ENCODE data around the gene FHAD1.
A peak's percentile ranks its signal among the peaks of the same experiment; 100 is the strongest.

The FHAD1 gene

DNA sequence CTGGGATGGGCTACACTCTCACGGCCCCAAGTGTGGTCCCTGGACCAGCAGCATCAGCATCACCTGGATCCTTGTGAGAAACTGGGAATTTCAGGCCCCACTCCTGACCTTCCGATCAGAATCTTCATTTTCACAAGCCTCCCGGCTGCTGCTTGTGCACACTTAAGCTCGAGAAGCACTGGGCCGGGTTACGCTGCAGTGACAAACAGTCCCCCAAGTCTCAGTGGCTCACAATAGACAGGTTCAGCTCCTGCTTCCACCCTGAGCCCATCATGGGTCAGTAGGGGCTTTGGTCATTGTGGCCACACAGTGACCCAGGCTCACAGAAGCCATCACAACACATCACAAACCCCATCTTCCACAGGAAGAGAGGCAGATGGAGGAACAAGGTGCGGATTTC, 63.5 kb downstream of the FHAD1 start:
- no peak for DNase-seq

DNA sequence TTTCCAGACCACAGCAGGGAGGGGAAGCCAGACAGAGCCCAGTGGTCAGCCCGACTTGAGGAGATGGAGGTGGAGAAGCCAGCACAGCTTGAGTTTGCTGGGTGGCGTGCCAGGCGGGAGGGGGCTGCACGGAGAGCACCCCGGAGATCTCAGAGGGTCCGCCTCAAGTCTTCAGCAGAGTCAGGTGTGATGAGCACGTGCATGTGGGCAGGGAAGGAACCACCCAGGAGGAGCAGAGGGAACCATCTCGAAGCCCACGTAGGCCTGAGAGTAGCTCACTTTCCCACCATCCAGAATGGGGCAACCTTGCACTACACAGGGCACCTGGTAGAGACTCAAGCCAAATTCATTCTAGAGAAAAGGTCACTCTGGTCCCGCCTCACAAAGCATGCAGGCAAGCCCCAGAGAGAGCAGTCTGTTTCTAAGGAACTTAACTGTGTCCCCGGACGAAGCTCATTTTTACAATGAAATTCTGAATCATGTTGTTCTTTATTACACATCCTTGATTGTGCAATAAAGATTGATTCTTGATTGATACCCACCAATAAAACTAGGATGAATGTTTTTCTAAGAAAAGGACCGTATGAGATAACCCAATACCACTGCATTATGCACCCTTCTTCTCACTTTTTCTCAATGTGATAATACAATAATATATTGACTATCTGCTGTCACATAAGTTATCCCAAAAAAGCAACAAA, 64.2 kb downstream of the FHAD1 start:
- DNase-seq = no peak

DNA sequence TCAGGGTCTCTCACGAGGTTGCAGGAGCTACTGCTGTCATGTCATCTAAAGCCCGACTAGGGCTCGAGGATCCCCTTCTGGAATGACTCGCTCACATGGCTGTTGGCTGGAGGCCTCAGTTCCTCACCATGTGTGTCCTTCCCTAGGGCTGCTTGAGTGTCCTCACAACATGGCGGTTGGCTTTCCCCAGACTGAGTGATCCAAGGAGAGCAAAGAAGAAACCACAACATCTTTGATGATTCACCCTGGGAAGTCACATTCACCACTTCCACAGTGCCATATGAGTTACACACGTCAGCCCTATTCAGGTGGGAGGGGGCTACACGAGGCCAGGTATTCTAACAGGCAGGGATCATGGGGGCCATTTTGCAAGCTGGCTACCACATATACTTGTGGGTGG, 64.9 kb downstream of the FHAD1 start:
- DNase-seq = no peak

DNA sequence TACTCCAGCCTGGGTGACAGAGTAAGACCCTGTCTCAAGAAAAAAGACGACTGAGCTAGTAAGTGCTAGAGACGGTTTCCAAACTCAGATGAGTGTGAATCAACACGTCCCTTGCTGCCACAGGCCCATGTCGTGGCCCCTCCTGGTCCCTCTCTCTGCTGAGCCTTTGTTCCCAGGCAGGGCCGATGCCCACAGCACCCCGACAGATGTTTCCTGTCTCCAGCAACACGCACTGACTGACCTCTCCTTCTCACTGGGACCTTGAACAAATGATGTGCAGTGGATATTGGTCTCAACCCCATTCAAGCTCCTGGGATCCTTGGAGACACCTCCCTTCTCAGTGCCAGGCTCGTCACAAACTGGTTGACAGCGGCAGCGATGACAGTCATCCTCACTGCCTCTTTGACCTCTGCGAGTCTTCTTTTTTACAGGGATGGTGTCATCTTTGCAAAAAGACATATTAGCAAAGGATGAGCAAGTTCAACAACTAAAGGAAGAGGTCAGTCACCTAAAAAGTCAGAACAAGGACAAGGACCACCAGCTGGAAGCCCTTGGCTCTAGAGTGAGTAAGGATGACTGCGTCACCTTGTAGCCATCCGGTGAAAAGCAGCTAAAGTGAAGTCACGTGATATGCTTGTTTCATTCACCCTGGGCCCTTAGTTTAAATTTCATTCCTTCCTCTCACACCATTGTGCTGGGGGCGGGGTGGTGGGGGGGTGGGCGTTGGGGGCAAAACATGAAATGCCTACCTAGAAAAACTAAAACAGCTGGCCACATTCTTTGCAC, 65.8 kb downstream of the FHAD1 start:
- no peak for DNase-seq

DNA sequence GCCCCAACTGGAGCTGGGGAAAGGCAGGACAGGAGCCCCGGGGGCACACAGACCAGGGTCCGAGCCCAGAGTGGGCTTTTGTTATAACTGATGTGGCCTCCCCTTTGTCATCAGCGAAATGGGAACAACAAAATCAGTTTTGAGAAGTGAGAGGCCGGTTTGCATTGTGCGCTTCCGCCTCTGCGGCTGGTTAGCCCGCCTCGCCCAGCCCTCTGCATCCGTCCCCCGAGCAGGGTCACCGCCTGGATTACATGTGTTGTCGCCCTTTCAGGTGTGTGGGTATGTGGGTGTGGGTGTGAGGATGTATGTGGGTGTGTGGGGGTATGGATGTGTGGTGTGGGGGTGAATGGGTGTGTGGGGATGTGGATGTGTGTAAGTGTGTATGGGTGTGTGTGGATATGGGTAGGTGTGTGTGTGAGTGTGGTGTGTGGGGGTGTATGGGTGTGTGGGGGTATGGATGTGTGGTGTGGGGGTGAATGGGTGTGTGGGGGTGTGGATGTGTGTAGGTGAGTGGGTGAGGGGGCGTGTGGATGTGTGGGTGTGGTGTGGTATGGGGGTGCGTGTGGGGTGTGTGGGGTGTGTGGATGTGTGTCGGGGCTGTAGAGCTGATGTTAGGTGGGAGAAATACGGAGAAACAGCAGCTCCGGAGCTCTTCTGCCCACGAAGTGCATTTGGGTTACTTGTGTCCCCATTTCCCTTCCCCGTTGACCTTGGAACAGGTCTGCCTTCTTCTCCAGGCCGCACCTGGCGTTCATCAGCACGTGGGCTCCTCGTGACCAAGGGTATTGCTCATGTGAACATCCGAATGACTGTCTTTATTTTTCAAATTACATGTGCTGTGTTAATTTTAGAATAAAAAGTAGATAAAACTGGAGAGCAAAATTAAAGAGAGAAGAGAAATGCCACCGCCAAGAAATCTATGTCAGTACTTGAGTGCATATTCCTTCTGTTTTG, 67.6 kb downstream of the FHAD1 start:
- no peak for DNase-seq

DNA sequence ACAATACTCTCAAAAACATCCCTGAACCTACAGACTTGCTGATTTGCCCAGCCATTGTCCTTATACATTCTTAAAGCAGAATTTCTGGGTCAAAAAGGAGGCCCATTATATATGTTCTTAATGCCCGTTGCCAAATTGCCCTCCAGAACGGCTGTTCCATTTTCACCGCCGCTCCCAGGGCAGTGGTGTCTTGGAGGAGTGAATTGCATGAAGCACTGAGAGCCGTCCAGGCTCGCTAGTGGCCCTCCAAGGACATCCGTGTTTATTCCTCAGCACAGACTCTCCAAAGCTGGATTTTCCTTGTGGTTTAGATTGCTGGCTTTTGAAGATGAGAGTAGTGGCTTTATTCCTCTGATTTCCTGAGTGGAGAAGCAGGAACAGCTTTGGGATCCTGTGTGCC, 68.8 kb downstream of the FHAD1 start:
- DNase-seq = no peak

DNA sequence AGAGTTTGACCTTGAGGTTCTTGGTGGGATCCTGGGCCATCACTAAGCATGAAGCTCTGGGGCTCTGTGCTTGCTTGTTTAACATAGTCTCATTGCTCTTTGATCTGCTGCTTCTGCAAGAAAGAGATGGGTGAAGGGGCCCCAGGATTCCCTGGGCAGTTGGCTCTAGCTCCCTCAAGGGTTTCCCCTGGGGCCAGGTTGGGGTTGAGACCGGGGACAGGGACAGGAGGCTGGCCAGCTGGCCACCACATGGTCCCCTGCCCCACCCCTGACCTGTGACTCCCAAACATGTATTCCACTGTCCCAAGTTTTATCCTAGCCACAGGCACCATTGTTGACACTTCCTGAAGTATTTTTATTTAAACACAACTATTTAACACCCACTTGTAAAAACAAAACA, 69.5 kb downstream of the FHAD1 start:
- no peak for DNase-seq

DNA sequence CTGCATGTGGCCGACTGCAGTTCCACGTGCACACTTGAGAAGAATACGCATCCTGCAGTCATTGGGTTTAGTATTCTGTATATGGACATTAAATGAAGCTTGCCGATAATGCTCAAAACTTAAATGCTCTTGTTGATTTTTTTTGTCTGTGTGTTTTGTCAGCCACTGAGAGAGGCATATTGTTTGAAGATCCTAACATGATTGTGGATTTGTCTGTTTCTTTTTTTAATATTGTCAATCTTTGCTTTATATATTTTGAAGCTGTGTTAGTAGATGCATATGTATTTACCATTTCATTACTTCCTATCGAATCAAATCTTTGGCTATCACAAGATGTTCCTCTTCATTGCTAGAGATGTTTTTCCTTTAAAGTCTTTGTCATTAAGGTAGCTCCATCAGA, 73.2 kb downstream of the FHAD1 start:
- DNase-seq = no peak

DNA sequence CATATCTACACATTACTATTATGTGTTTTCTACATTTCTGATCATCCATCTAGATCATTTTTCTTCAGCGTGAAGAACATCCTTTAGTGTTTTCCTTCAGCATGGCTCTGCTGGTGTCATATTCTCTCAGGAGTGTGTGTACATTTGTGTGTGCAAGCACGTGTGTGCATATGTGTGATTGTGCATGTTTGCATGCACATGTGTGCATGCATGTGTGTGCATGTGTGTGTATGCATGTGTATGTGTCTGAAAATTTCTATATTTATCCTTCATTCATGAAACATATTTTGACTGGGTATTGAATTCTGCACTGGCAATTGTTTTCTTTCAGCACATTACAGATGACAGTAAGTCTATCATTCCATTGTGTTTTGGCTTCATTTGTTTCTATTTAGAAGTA, 74.6 kb downstream of the FHAD1 start:
- DNase-seq = no peak

DNA sequence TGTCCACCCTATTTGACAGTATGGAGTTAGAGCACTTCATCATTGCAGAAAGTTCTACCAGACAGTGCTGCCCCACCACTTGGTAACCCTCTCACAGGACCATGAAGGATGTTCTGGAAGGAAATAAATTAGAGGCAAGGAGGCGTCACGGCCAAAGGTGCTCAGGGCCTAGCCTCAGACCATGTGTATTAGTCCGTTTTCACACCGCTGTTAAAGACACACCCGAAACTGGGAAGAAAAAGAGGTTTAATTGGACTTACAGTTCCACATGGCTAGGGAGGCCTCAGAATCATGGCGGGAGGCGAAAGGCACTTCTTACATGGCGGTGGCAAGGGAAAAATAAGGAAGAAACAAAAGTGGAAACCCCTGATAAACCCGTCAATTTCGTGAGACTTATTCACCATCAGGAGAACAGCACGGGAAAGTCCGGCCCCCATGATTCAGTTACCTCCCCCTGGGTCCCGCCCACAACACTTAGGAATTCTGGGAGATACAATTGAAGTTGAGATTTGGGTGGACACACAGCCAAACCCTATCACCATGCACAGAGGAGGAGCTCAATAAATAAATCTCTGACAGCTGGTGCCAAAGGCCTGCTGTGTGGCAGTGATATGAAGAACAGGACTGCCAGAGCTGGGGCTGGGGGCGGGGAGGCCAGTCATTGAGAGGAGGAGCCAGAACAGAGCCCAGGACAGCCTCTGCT, 75.8 kb downstream of the FHAD1 start:
- DNase-seq = no peak

DNA sequence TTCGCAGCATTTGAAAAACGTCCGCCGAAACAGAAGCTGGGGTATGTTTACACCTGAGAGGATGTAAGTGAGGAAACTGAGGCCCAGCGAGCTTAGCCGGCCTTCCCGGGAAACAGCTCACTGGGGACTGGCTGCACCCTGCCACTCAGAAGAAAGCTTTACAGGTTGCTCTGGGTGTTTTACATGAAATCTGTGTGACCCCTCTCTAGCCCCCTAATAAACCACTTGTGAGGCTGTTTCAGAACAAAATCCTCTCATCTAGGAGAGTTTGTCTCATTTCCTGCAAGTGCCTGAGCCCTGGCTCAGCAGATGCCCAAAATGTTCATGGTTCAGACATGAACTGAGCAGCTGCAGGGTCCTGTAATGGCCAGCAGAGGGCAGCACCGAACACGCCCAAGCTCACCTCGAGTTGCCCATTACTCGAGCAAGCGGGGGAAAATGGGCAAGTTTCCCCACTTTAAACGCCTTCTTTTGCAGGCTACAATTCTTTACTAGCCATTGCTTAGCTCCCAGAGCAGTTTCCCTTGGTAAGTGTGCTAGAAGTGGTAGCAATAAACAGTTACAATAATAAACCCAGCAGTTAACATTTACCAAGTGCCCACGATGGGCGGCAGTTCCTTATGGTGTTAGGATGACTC, 76.4 kb downstream of the FHAD1 start:
- no peak for DNase-seq

DNA sequence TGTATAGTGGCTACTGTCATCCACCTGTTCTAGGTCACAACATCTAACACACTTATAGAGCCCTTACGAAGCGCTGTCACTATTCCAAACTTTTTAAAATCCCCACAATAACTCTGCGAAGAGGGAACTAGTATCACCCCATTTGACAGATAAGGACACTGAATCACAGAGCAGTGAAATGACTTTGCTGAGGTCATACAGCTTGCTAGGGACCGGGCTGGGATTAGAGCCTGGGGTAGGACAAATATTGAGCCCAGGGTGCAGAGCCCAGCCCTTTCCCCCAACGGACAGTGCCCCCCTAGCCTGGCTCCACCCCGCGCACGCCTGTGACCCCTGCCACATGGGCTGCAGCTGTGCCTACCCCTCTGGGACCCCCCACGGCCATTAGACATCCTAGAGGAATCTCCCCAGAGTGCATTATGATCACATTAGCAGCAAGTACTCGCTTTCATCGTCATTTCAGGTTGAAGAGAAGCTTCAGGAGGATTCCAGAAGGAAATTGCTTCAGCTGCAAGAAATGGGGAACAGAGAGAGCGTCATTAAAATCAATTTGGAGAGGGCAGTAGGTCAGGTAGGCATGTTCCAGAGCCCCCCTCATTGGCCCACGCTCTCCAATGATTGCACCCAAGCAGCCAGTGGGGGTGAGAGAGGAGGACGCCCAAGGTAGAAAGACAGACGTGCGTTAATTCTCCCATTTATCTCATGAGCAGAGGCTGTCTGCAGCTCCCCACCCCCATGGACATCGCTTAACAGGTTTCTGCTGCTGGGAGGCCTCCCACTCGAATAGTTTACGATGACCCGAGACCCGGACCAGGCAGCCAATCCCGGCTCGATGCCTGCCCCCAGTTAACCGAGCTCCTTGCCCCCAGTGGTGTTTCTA, 77.2 kb downstream of the FHAD1 start:
- DNase-seq = no peak

DNA sequence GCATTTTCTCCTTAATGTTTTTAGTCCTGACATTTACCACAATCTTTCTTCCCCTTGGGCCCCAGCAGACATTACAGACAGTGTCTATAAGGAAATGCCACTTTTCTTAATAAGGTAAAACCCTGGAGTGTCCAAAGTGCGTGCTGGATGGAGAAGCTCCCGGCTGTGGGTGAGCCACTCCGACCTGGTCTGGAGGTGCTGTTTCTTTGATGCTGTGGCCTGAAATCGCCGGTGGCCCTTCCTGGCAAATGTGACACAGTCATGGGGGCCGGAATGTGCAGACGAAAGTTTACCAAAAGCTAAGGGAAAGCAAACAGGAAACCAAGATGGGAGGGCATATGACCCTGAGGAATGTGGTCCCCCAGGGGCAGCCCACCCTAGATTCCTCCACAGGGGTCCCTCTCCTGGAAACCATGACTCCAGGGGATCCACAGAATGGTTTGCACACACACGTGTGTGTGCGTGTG, 77.9 kb downstream of the FHAD1 start:
- DNase-seq = no peak

DNA sequence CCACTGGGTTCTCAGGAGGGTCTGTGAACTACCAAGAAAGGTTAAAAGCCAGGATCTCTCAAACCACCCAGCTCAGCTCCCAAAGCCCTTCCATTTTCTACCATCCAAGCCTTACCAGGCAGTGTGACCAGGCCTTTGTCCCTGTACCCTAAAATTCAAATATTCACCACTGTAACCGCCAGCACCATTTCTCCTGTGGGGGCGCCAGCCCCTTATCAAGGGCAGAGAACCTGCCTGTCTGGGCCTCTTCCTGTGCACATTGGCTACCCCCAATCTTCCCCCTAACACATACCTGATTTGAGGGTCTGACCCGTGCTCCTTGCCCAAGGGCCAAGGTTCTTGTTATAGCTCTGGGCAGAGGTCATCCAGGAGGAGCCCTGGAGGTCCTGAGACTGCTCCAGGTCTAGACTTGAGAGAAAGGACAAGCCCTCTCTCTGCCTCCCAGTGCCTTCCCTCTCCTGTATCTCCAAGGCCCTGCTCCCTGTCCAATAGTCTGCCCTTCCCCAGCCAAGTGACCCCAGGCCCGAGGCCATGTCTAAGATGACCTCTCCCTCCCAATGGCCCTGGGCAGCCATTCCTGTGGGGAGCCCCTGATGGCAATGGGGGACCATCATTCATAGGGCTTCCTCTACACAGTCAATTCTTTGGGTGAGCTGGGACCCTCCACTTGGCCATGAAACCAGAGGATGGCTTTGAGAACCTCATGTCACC, 78.5 kb downstream of the FHAD1 start:
- no peak for DNase-seq

DNA sequence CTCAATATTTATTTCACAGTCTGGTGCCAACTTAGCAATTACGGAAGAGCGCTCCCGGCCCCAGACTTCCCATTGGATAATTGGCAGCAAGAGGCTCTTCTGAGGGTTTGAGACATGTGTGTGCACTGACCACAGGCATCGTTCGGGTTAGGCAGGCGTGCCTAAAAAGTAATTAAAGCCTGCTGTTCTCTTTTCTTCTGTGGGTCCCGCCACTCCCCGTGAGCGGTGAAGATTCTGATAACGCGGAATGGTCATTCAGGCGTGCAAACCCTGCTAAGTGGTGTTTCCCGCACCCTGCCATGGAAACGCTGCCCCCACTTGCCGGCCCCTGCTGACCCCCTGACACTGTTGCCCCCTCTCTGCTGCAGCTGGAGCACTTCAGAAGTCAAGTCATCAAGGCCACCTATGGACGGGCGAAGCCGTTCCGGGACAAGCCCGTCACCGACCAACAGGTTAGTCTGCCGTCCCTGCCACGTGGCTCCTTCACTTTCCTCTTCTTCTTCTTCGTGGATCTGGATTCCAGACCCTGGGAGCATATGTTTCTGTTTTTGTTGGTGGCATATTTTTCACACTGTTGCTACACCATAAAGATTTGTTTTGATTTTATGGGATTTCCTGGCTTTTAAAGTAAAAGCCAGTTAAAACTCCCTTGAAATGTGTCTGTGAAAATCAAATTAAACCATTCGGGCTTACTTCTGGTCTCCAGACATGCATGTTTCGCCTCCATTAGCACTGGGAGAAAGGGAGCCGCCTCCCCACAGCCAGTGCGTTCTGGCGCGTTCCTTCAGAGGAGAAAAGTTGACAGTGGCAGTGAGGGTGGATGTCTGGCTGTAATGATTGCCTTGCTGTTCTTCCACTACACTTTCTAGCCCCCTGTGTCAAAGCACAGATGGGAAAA, 79.9 kb downstream of the FHAD1 start:
- no peak for DNase-seq

DNA sequence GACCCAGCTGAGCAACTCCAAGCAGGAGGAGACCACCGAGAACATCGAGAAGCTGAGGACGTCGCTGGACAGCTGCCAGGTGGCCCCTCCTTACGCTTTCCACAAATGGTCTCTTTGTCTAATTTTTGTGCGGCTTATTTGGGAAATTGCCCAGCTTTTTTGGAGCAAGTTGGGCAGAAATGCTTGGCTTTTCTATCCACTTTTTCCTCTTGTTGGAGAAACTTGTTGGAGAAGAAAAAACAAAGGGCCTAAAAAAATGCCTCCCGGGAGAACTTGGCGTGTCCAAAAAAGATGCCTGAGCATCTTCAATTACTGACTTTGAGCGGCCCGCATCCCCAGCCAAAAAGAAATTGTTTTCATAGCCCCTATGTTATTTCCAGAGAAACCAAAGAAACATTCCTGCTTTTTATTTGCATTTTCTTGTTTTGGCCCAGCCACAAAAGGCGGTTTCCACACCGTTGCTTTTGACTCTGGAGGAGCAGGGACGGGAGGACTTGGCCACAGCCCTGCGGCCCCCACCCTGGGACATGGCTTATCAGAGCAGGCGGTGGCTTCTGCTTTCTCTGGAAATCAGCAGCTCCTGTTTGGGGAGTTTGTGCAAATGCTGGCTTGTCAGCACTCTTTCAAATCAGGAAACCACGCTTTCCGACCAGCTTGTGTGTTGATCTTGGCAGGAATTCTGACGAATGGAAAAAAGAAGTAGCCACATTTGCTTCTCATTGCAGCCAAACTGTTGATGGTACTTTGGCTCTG, 81.5 kb downstream of the FHAD1 start:
- peak; percentile 67 for DNase-seq

DNA sequence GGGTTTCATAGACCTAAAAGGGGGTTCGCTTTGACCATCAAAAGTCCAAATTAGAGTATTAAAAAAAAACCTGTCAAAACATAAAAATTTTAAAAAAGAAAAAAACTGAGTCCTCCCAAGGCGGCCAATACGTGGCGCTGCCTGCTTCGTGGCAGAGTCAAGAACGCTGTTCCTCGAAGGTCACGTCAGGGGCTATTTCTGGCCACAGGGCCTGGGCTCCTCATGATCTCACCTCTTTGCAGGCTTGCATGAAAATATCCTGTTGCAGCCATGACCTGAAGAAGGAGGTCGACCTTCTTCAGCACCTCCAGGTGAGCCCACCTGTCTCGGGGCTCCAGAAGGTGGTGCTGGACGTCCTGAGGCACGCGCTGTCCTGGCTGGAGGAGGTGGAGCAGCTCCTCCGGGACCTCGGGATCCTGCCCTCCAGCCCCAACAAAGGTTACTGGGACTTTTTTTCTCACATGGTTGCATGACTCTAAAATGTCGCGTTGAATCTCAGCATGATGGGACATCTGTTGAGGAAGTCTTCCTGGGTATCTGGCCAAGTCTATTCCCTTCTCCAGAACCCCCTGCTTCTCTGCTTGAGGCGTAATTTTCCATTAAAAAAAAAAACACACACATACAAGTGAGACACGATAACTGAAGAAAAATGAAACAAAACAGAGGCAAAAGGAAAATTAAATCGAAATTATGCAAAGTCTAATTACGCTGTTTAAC, 82.2 kb downstream of the FHAD1 start:
- no peak for DNase-seq

DNA sequence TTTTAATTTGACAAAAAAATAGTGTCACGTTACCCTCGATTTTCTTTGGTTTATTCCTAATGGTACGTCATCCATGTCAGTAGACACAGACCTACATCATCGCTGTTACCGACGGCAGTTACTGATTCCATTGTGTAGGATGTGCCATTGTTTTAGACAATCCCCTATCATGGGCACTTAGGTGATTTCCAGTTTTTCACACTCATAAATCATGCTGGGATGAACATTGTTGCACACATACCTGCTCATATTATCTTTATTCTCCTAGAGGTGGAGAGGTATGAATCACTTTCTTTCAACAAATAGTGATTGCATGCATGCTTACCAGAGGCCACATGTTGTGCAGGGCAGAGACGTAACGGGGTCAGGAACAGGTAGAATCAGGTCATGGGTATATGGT, 83.0 kb downstream of the FHAD1 start:
- no peak for DNase-seq
